Heart right ventricle (tissue), 16 donors: Measurements from ENCODE around the gene HERC5. TPM values are rescaled to one million over a fixed set of nuclear protein-coding genes. Genes with fewer than 3 reads are reported as not detected.

Experiments
- ATAC-seq, 8 donors: fragments of 200-7000 bp; cut with Tn5 transposase; one replicate each; pipeline ENCODE4 v1.9.1; 2020; ENCODE audit warnings: mild to moderate bottlenecking in 8 of 8, moderate library complexity in 8 of 8, moderate number of reproducible peaks in 1 of 8
- DNase-seq, 2 donors: peaks; one replicate each; pipeline ENCODE4 v3.0.0-alpha.2; 2020
- H3K27ac ChIP-seq, 10 donors: fragments of 200-600 bp; sonication (generic) in 2 of 10; one replicate each; pipeline versions ENCODE4 v1.5.0 to v1.8.0; 2020 to 2022; ENCODE audit warnings: mild to moderate bottlenecking in 3 of 10
- H3K27me3 ChIP-seq, 7 donors: fragments of 200-600 bp; one replicate each; pipeline ENCODE4 v1.8.0; 2021 to 2022; ENCODE audit warnings: mild to moderate bottlenecking in 2 of 7
- H3K36me3 ChIP-seq, 9 donors: fragments of 200-600 bp; sonication (generic) in 1 of 9; one replicate each; pipeline versions ENCODE4 v1.5.0 to v1.8.0; 2020 to 2022; ENCODE audit warnings: mild to moderate bottlenecking in 2 of 9
- H3K4me1 ChIP-seq, 9 donors: fragments of 200-600 bp; sonication (generic) in 1 of 9; one replicate each; pipeline versions ENCODE4 v1.5.0 to v1.8.0; 2020 to 2022; ENCODE audit warnings: mild to moderate bottlenecking in 4 of 9
- H3K4me3 ChIP-seq, 10 donors: fragments of 200-600 bp; sonication (generic) in 2 of 10; one replicate each; pipeline versions ENCODE4 v1.5.0 to v1.8.0; 2020 to 2022; ENCODE audit warnings: mild to moderate bottlenecking in 7 of 10, moderate library complexity in 2 of 10
- H3K9me3 ChIP-seq, 11 donors: fragments of 200-600 bp in 10 of 11; sonication (generic) in 2 of 11; one replicate each; pipeline versions ENCODE4 v1.5.0 to v1.8.0; 2013 to 2022; ENCODE audit warnings: mild to moderate bottlenecking in 2 of 11, control low read depth in 1 of 11, moderate library complexity in 1 of 11
- WGBS, 2 donors: extraction: QIAGEN DNeasy Blood & Tissue Kit; methylation state at CpG; one replicate each; pipeline ENCODE4 v1.1.7; 2013; ENCODE audit warnings: inconsistent platforms in 1 of 2; 5-methylcytosine and 5-hydroxymethylcytosine counted together
- intact Hi-C, 10 donors: fragments of 100-400 bp; cut with DNase I; formaldehyde crosslinking; loops; one replicate each; pipeline versions ENCODE4 v1.11.1 to v1.14.2; 2022
- polyA plus RNA-seq, 2 donors: library from polyadenylated mRNA; stranded (reverse); fragments of 200-250 nt; gene quantifications; one replicate each; pipeline ENCODE4 v1.2.3, GENCODE V29; 2013
- total RNA-seq, 10 donors: library from RNA; stranded (reverse); fragmentation: NEBNext Ultra II Directional in 3 of 10; extraction: Animal tissue kit (Norgen Biotek cat#: 25700) in 3 of 10; gene quantifications; one replicate each; pipeline versions ENCODE4 v1.2.1 to v1.2.4, GENCODE V29; 2021 to 2023
- TF ChIP-seq, protein P1 (sequence below), 9 donors: fragments of 200-600 bp; sonication (generic) in 2 of 9; IDR thresholded peaks; one replicate each; pipeline versions ENCODE4 v1.5.0 to v1.8.0; 2021 to 2022; ENCODE audit warnings: antibody characterized with exemption in 9 of 9, mild to moderate bottlenecking in 5 of 9, moderate library complexity in 1 of 9
- donor health status: Arrhythmogenic right ventricular cardiomyopathy.
- donor health status: ischemic (EF 13 %, LVEDD 7.1; RV severe dilation, severe dysfunction).
- donor health status: healthy with polysubstance abuse.
- donor health status: DM: no; HTN: yes; CAD: no.
- donor health status: DM: no; HTN: no; CAD: no.
- donor health status: ischemic (EF 25% LVEDD 6.9; RV normal size, moderate dysfunction).
- donor health status: ischemic (EF 25% LVEDD 5.7; RV mildly dilated, moderate dysfunction).
- donor health status: healthy.
- donor health status: DM: yes; HTN: yes; CAD: no.
- donor health status: Ischemic cardiomyopathy.
- donor health status: ischemic (EF 35%, LVEDD 5.7; RV mildly dilated, moderate dysfunction).
- donor health status: nonischemic (EF 11% LVEDD 7.7; RV severe dilation, severe dysfunction).
- donor health status: DM: yes; HTN: yes; CAD: no.
- donor health status: PGD.
- donor health status: ischemic (EF 29% LVEDD 5.4; RV normal size, mild dysfunction).
- donor health status: nonischemic (EF 23%, LVEDD 6.1; RV moderate dilation, normal function).

The HERC5 gene
- total and polyA plus RNA-seq, 12 donors = 0.84 to 4.7 (median 2.3) TPM

DNA sequence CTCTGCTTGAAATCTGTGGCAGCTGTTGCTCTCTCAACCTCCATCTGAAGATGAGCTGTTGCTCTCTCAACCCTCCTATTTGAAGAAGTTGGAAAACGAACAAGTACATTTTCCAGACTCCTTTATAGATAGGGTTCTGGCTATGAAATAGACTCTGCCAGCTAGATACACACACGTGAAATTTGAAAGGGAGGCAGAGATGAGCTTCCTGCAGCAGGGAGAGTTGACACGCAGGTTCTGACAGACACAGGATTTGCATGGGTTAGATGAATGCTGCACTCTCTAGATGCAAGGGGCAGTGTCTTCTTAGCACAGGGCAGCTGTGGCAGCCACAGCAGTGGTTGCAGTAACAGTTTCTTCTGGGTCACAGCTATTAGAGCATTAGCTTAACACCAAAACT is 74.6 kb downstream of the HERC5 start:
- TF ChIP-seq, protein P1, sequence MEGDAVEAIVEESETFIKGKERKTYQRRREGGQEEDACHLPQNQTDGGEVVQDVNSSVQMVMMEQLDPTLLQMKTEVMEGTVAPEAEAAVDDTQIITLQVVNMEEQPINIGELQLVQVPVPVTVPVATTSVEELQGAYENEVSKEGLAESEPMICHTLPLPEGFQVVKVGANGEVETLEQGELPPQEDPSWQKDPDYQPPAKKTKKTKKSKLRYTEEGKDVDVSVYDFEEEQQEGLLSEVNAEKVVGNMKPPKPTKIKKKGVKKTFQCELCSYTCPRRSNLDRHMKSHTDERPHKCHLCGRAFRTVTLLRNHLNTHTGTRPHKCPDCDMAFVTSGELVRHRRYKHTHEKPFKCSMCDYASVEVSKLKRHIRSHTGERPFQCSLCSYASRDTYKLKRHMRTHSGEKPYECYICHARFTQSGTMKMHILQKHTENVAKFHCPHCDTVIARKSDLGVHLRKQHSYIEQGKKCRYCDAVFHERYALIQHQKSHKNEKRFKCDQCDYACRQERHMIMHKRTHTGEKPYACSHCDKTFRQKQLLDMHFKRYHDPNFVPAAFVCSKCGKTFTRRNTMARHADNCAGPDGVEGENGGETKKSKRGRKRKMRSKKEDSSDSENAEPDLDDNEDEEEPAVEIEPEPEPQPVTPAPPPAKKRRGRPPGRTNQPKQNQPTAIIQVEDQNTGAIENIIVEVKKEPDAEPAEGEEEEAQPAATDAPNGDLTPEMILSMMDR (IDR thresholded peaks at IDR 0.05) = no peak
- H3K27ac ChIP-seq = no peak overlapping the region
- H3K27me3 ChIP-seq = no peaks in the 10 kb centered on the region
- intact Hi-C loops = loop anchor here in 3 of 10 donors (5.0 to 10.0 kb wide), 2 partner anchors 131 to 493 kb away; no protein-coding TSS in a partner anchor
- no peaks in the 10 kb centered on the region for H3K36me3 ChIP-seq
- WGBS, 2 donors = 70% methylated on average over 3 of the region's 3 CpGs
- H3K4me1 ChIP-seq = peaks cover 0 to 7% (median under 1%) of the 10 kb centered on the region in 9 donors
- DNase-seq = no peak
- no peaks in the 10 kb centered on the region for H3K9me3 ChIP-seq
- H3K4me3 ChIP-seq = no peak overlapping the region
- ATAC-seq = no peak

DNA sequence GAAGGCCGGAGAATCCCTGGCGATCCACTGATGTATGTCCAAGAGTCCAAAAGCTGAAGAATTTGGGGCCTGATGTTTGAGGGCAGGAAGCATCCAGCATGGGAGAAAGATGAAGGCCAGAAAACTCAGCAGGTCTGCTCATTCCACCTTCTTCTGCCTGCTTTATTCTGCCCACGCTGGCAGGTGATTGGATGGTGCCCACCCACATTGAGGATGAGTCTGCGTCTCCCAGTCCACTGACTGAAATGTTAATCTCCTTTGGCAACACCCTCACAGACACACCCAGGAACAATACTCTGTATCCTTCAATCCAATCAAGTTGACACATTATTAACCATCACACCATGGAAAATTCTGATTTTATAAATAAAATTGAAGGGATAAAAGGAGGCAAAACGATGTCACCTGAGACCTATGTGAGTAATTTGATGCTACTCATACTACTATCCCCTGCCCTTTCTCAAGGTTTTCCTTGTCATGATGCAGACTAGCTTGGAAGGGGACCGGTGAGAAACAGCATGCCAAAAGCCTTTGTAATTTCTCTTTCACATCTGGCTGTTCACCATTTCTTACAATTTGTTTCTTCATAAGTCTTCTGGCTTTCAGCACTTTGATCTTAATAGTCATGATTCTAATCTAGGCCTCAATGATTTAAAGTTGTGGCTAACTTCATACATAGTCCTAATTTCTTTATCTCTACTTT is 76.3 kb downstream of the HERC5 start:
- intact Hi-C loops = loop anchor here in 3 of 10 donors (5.0 to 10.0 kb wide), 2 partner anchors 129 to 492 kb away; no protein-coding TSS in a partner anchor
- peaks cover 0 to 6% (median 0%) of the 10 kb centered on the region in 9 donors for H3K4me1 ChIP-seq
- 77 to 81% methylated on average over 6 of the region's 6 CpGs for WGBS, 2 donors
- DNase-seq (no peak), ATAC-seq (no peak)
- H3K36me3 ChIP-seq = no peaks in the 10 kb centered on the region
- H3K9me3 ChIP-seq = no peaks in the 10 kb centered on the region
- no peaks in the 10 kb centered on the region for H3K27me3 ChIP-seq
- TF ChIP-seq, protein P1 (IDR thresholded peaks at IDR 0.05) = no peak
- H3K4me3 ChIP-seq = no peak overlapping the region
- peak overlapping the region in 1 of 10 donors; percentile 15 for H3K27ac ChIP-seq

DNA sequence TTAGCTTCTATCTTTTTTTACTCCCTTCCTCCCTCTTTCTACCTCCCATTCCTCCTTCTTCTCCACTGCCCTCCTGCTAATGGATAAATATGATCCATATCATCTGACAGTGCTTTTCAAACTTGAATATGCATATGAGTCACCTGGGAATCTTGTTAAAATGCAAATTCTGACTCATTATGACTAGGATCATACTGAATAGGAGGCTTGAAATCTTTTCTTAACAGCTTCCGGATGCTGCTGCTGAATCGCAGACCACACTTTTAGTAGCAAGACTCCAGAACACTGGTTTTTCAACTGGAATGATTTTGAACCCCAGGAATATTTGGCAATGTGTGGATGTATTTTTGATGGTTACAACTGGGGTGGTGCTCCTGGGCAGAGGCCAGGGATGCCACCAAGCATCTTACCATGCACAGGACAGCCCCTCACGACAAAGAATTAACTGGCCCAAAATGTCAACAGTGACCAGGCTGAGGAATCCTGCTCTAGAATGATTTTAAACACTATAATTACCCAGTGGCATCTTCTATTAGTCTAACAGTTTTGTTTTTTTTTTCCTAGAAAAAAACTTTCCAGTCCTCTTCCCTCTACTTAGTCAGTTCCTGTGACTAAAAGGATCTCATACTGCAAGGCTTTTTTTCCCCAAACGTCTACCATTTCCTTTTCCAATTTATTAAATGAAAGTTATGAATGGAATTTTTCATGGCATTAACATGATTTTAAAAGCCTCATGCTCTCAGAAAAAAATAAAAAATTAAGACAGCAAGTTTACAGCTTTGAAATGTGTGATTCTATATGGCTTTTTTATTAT is 77.2 kb downstream of the HERC5 start:
- no peak overlapping the region for H3K4me3 ChIP-seq
- WGBS, 2 donors = 60 to 71% methylated on average over 4 of the region's 4 CpGs
- H3K4me1 ChIP-seq = peaks cover 0 to 7% (median under 1%) of the 10 kb centered on the region in 9 donors
- peak overlapping the region in 1 of 10 donors; percentile 15 for H3K27ac ChIP-seq
- intact Hi-C loops = loop anchor here in 3 of 10 donors (5.0 to 10.0 kb wide), 2 partner anchors 128 to 491 kb away; no protein-coding TSS in a partner anchor
- DNase-seq (no peak), ATAC-seq (no peak)
- no peaks in the 10 kb centered on the region for H3K36me3 ChIP-seq
- TF ChIP-seq, protein P1 (IDR thresholded peaks at IDR 0.05) = no peak
- no peaks in the 10 kb centered on the region for H3K9me3 ChIP-seq
- no peaks in the 10 kb centered on the region for H3K27me3 ChIP-seq

DNA sequence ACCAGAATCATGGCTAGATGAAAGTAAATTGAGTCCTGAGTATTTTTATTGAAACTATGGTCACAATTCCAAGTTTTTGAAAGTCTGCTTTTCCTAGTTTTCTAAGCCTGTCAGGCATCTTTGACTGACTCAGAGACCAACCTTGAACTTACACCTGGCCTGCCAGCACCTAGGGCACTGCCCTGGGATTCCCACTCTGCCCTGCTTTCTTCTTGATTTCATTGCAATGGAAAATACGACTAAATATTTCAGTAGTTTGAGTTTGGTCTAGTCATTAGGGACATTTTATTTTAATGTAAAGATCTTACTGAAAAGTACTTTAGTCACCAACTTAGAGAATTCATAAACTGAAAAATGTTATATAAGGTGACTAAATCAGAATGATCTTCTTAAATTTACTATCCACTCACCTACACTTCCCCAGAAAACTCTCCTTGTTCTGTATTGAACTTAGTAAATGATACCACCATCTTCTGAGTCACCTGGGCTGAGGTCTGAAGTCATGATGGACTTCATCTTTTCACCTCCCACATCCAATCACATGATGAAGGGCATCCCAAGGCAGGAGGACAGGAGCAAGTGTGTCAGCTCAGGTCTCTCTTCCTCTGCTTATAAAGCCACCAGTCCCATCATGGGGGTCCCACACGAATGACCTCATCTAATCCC is 78.3 kb downstream of the HERC5 start:
- no peaks in the 10 kb centered on the region for H3K9me3 ChIP-seq
- peaks cover 0 to 12% (median 5%) of the 10 kb centered on the region in 9 donors for H3K4me1 ChIP-seq
- no peaks in the 10 kb centered on the region for H3K36me3 ChIP-seq
- TF ChIP-seq, protein P1 (IDR thresholded peaks at IDR 0.05) = no peak
- no peaks in the 10 kb centered on the region for H3K27me3 ChIP-seq
- ATAC-seq (no peak), DNase-seq (no peak)
- H3K27ac ChIP-seq = no peak overlapping the region
- no peak overlapping the region for H3K4me3 ChIP-seq
- 89 to 97% methylated on average over 2 of the region's 2 CpGs for WGBS, 2 donors
- intact Hi-C loops = loop anchor here in 7 of 10 donors (5.0 to 10.0 kb wide), 3 partner anchors 127 to 490 kb away; no protein-coding TSS in a partner anchor
